ENCODE measurements around the gene EVPLL.

- no peak; the same call in 1 of the 2 replicates for TF ChIP-seq POLR2AphosphoS5 (IDR thresholded peaks at IDR 0.05; ENCODE audit: low read depth, low read length)
- TF ChIP-seq, protein P1, sequence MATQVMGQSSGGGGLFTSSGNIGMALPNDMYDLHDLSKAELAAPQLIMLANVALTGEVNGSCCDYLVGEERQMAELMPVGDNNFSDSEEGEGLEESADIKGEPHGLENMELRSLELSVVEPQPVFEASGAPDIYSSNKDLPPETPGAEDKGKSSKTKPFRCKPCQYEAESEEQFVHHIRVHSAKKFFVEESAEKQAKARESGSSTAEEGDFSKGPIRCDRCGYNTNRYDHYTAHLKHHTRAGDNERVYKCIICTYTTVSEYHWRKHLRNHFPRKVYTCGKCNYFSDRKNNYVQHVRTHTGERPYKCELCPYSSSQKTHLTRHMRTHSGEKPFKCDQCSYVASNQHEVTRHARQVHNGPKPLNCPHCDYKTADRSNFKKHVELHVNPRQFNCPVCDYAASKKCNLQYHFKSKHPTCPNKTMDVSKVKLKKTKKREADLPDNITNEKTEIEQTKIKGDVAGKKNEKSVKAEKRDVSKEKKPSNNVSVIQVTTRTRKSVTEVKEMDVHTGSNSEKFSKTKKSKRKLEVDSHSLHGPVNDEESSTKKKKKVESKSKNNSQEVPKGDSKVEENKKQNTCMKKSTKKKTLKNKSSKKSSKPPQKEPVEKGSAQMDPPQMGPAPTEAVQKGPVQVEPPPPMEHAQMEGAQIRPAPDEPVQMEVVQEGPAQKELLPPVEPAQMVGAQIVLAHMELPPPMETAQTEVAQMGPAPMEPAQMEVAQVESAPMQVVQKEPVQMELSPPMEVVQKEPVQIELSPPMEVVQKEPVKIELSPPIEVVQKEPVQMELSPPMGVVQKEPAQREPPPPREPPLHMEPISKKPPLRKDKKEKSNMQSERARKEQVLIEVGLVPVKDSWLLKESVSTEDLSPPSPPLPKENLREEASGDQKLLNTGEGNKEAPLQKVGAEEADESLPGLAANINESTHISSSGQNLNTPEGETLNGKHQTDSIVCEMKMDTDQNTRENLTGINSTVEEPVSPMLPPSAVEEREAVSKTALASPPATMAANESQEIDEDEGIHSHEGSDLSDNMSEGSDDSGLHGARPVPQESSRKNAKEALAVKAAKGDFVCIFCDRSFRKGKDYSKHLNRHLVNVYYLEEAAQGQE (IDR thresholded peaks at IDR 0.05; ENCODE audit: insufficient read depth in 1 of 2, low read depth in 2 of 2, low read length in 2 of 2): no peak
- no peak for TF ChIP-seq TAF1 (IDR thresholded peaks at IDR 0.05; ENCODE audit: borderline replicate concordance, insufficient read depth, low read length)
- TF ChIP-seq SIN3A (IDR thresholded peaks at IDR 0.05; ENCODE audit: borderline replicate concordance, insufficient read depth, low read length): no peak
Measured at GRCh38 chr17:18328643-18329204, 48.9 kb upstream of the EVPLL start.
